RWPE2 (cell line): ENCODE results near the gene PKMYT1.
"Not testable (repeated sequence)": the region's sequence is repeated elsewhere in the genome, so short reads cannot be mapped to it uniquely, and the experiment has no call there.

Experiments
- ATAC-seq: fragments of 200-7000 bp; cut with Tn5 transposase; 3 replicates; pipeline ENCODE4 v1.9.1; 2021; ENCODE audit warnings: low read depth
- DNase-seq: peaks from one replicate; pipeline ENCODE4 v3.0.0-alpha.2; 2020; ENCODE audit warnings: low spot score
- H3K27ac ChIP-seq: fragments of 450-650 bp; 2 replicates; pipeline ENCODE4 v1.5.1; 2017; ENCODE audit warnings: mild to moderate bottlenecking; ENCODE audit not compliant: poor library complexity, severe bottlenecking
- H3K27me3 ChIP-seq: fragments of 250-450 bp; sonication (Bioruptor Pico); 2 replicates; pipeline ENCODE4 v1.5.1; 2021; ENCODE audit warnings: mild to moderate bottlenecking, moderate library complexity; ENCODE audit not compliant: insufficient read depth, poor library complexity, severe bottlenecking
- H3K36me3 ChIP-seq: fragments of 250-450 bp; sonication (Bioruptor Pico); 2 replicates; pipeline ENCODE4 v1.5.1; 2020; ENCODE audit warnings: low read depth, mild to moderate bottlenecking, moderate library complexity
- H3K4me1 ChIP-seq: fragments of 250-450 bp; sonication (Bioruptor Pico); 2 replicates; pipeline ENCODE4 v1.5.1; 2021; ENCODE audit warnings: mild to moderate bottlenecking, moderate library complexity; ENCODE audit not compliant: insufficient read depth, poor library complexity, severe bottlenecking
- H3K4me3 ChIP-seq: fragments of 250-450 bp; sonication (Bioruptor Pico); 2 replicates; pipeline ENCODE4 v1.5.1; 2021; ENCODE audit warnings: mild to moderate bottlenecking, moderate library complexity; ENCODE audit not compliant: severe bottlenecking
- H3K9me3 ChIP-seq: fragments of 250-450 bp; sonication (Bioruptor Pico); 2 replicates; pipeline ENCODE4 v1.5.1; 2021; ENCODE audit warnings: mild to moderate bottlenecking, moderate library complexity; ENCODE audit not compliant: severe bottlenecking
- CTCF ChIP-seq: fragments of 450-650 bp; IDR thresholded peaks from one replicate; pipeline ENCODE4 v1.5.1; 2017; ENCODE audit warnings: mild to moderate bottlenecking, moderate library complexity; ENCODE audit not compliant: poor library complexity, severe bottlenecking

PKMYT1 gene

GRCh38 chr16:2934450-2934849, 45.8 kb downstream of the PKMYT1 start:
- ATAC-seq, result no peak
- no peak overlapping the region for H3K4me3 ChIP-seq
- peaks cover 42% of the 10 kb centered on the region for H3K36me3 ChIP-seq
- no peaks in the 10 kb centered on the region for H3K9me3 ChIP-seq
- H3K4me1 ChIP-seq, result no peaks in the 10 kb centered on the region
- no peak for DNase-seq
- H3K27ac ChIP-seq, result no peak overlapping the region
- TF ChIP-seq CTCF, result no peak
- H3K27me3 ChIP-seq, result no peaks in the 10 kb centered on the region

- TF ChIP-seq CTCF, result no peak
- no peaks in the 10 kb centered on the region for H3K9me3 ChIP-seq
- no peaks in the 10 kb centered on the region for H3K27me3 ChIP-seq
- ATAC-seq (no peak), DNase-seq (no peak)
- H3K4me1 ChIP-seq, result no peaks in the 10 kb centered on the region
- H3K27ac ChIP-seq, result no peak overlapping the region
- no peak overlapping the region for H3K4me3 ChIP-seq
- H3K36me3 ChIP-seq, result peaks cover 35% of the 10 kb centered on the region
Observed at GRCh38 chr16:2933701-2934100, 46.5 kb downstream of the PKMYT1 start.

- H3K27me3 ChIP-seq, result no peaks in the 10 kb centered on the region
- no peak overlapping the region for H3K4me3 ChIP-seq
- H3K27ac ChIP-seq, result no peak overlapping the region
- ATAC-seq, result no peak
- no peaks in the 10 kb centered on the region for H3K4me1 ChIP-seq
- peaks cover 34% of the 10 kb centered on the region for H3K36me3 ChIP-seq
- no peak for DNase-seq
- TF ChIP-seq CTCF, result no peak
- no peaks in the 10 kb centered on the region for H3K9me3 ChIP-seq
Observed at GRCh38 chr16:2933136-2933535, 47.1 kb downstream of the PKMYT1 start.

GRCh38 chr16:2931231-2931914, 48.9 kb downstream of the PKMYT1 start:
- H3K4me3 ChIP-seq, DNase-seq, H3K9me3 ChIP-seq, H3K27ac ChIP-seq, ATAC-seq, H3K4me1 ChIP-seq, H3K27me3 ChIP-seq: not testable (repeated sequence)
- peaks cover 26% of the 10 kb centered on the region for H3K36me3 ChIP-seq

- Histone ChIP-seq H3K27me3 (no peaks in the 10 kb centered on the region), H3K9me3 (no peaks in the 10 kb centered on the region), H3K4me1 (no peaks in the 10 kb centered on the region), H3K4me3 (no peak overlapping the region), H3K36me3 (peaks cover 26% of the 10 kb centered on the region), H3K27ac (no peak overlapping the region)
- ATAC-seq, result no peak
- TF ChIP-seq CTCF, result no peak
- no peak for DNase-seq
Observed at GRCh38 chr16:2930236-2930635, 50.0 kb downstream of the PKMYT1 start.
